ENCODE results near the gene RLBP1. TPM values are rescaled to one million over a fixed set of nuclear protein-coding genes. Genes with fewer than 3 reads are reported as not detected.

Gene RLBP1
- total and polyA plus RNA-seq, 2 experiments from 2014 or later = not detected

DNA sequence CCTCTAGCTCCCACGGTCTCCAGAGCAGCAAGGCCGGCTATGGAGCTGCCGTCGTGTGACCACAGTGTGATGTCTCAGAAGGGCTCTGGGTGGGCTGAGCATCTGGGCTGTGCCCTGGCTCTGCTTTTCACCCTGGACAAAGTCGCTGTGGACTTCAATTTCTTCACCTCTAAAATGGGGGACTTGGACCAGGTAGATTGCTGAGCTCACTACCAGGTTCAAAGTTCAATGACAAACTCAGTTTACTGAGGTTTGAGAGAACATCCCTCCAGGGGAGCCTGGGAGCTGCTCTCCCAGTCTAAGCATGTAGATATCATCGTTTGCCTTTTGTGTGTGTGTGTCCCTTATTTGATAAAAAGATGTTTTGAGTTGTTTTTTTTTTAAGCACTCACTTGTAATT is 25.1 kb downstream of the RLBP1 start:
- H3K4me1 Mint-ChIP-seq = peaks cover 53% of the 10 kb centered on the region
- Histone ChIP-seq H3K4me3 (no peak overlapping the region), H3K27ac (ENCODE audit: low read depth) (no peak overlapping the region)

More for the DNA sequence above, 25.1 kb downstream of the RLBP1 start:
- H3K4me2 ChIP-seq = no peak overlapping the region
- Mint-ChIP-seq H3K4me3 (no peak overlapping the region), H3K27ac (no peak overlapping the region), H3K9me3 (no peaks in the 10 kb centered on the region), H3K27me3 (ENCODE audit: insufficient read depth, low read depth, poor library complexity) (no peaks in the 10 kb centered on the region), H3K36me3 (ENCODE audit: low read depth) (peaks cover 10% of the 10 kb centered on the region; the same call in 2 of the 3 replicates)
- no peaks in the 10 kb centered on the region for H3K9me2 ChIP-seq (ENCODE audit: insufficient read depth)
- no peaks in the 10 kb centered on the region for H3K36me3 ChIP-seq (ENCODE audit: insufficient read depth)
- H3K27me3 ChIP-seq (ENCODE audit: insufficient read depth) = no peaks in the 10 kb centered on the region
- H3K79me2 ChIP-seq (replicated peaks; ENCODE audit: insufficient read depth) = no peaks in the 10 kb centered on the region
- H3K4me1 ChIP-seq (ENCODE audit: insufficient read depth) = peaks cover 32% of the 10 kb centered on the region
- TF ChIP-seq NANOG (IDR thresholded peaks at IDR 0.05; ENCODE audit: borderline replicate concordance) (no peak), POLR2AphosphoS5 (IDR thresholded peaks at IDR 0.05; ENCODE audit: low read depth) (no peak), ZNF114 (CRISPR knock-in tag; IDR thresholded peaks at IDR 0.05) (no peak), EZH2phosphoT487 (IDR thresholded peaks at IDR 0.05; ENCODE audit: unreplicated experiment) (no peak), ZNF331 (CRISPR knock-in tag; IDR thresholded peaks at IDR 0.05; ENCODE audit: low read depth) (no peak), EZH2 (IDR thresholded peaks at IDR 0.05; ENCODE audit: low read depth, unreplicated experiment) (no peak), CREB1 (CRISPR knock-in tag; IDR thresholded peaks at IDR 0.05; ENCODE audit: low read depth) (no peak), JUNB (IDR thresholded peaks at IDR 0.05; ENCODE audit: unreplicated experiment) (no peak), STAT1 (IDR thresholded peaks at IDR 0.05; ENCODE audit: unreplicated experiment) (no peak)
- TF ChIP-seq, protein P1, sequence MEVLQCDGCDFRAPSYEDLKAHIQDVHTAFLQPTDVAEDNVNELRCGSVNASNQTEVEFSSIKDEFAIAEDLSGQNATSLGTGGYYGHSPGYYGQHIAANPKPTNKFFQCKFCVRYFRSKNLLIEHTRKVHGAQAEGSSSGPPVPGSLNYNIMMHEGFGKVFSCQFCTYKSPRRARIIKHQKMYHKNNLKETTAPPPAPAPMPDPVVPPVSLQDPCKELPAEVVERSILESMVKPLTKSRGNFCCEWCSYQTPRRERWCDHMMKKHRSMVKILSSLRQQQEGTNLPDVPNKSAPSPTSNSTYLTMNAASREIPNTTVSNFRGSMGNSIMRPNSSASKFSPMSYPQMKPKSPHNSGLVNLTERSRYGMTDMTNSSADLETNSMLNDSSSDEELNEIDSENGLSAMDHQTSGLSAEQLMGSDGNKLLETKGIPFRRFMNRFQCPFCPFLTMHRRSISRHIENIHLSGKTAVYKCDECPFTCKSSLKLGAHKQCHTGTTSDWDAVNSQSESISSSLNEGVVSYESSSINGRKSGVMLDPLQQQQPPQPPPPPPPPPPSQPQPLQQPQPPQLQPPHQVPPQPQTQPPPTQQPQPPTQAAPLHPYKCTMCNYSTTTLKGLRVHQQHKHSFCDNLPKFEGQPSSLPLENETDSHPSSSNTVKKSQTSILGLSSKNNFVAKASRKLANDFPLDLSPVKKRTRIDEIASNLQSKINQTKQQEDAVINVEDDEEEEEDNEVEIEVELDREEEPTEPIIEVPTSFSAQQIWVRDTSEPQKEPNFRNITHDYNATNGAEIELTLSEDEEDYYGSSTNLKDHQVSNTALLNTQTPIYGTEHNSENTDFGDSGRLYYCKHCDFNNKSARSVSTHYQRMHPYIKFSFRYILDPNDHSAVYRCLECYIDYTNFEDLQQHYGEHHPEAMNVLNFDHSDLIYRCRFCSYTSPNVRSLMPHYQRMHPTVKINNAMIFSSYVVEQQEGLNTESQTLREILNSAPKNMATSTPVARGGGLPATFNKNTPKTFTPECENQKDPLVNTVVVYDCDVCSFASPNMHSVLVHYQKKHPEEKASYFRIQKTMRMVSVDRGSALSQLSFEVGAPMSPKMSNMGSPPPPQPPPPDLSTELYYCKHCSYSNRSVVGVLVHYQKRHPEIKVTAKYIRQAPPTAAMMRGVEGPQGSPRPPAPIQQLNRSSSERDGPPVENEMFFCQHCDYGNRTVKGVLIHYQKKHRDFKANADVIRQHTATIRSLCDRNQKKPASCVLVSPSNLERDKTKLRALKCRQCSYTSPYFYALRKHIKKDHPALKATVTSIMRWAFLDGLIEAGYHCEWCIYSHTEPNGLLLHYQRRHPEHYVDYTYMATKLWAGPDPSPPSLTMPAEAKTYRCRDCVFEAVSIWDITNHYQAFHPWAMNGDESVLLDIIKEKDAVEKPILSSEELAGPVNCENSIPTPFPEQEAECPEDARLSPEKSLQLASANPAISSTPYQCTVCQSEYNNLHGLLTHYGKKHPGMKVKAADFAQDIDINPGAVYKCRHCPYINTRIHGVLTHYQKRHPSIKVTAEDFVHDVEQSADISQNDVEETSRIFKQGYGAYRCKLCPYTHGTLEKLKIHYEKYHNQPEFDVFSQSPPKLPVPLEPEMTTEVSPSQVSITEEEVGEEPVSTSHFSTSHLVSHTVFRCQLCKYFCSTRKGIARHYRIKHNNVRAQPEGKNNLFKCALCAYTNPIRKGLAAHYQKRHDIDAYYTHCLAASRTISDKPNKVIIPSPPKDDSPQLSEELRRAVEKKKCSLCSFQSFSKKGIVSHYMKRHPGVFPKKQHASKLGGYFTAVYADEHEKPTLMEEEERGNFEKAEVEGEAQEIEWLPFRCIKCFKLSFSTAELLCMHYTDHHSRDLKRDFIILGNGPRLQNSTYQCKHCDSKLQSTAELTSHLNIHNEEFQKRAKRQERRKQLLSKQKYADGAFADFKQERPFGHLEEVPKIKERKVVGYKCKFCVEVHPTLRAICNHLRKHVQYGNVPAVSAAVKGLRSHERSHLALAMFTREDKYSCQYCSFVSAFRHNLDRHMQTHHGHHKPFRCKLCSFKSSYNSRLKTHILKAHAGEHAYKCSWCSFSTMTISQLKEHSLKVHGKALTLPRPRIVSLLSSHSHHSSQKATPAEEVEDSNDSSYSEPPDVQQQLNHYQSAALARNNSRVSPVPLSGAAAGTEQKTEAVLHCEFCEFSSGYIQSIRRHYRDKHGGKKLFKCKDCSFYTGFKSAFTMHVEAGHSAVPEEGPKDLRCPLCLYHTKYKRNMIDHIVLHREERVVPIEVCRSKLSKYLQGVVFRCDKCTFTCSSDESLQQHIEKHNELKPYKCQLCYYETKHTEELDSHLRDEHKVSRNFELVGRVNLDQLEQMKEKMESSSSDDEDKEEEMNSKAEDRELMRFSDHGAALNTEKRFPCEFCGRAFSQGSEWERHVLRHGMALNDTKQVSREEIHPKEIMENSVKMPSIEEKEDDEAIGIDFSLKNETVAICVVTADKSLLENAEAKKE (CRISPR knock-in tag; IDR thresholded peaks at IDR 0.05) = no peak
- TF ChIP-seq, protein P2, sequence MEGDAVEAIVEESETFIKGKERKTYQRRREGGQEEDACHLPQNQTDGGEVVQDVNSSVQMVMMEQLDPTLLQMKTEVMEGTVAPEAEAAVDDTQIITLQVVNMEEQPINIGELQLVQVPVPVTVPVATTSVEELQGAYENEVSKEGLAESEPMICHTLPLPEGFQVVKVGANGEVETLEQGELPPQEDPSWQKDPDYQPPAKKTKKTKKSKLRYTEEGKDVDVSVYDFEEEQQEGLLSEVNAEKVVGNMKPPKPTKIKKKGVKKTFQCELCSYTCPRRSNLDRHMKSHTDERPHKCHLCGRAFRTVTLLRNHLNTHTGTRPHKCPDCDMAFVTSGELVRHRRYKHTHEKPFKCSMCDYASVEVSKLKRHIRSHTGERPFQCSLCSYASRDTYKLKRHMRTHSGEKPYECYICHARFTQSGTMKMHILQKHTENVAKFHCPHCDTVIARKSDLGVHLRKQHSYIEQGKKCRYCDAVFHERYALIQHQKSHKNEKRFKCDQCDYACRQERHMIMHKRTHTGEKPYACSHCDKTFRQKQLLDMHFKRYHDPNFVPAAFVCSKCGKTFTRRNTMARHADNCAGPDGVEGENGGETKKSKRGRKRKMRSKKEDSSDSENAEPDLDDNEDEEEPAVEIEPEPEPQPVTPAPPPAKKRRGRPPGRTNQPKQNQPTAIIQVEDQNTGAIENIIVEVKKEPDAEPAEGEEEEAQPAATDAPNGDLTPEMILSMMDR (conservative IDR thresholded peaks at IDR 0.05; ENCODE audit: low read depth in 2 of 2) = no peak
- TF ChIP-seq, protein P3, sequence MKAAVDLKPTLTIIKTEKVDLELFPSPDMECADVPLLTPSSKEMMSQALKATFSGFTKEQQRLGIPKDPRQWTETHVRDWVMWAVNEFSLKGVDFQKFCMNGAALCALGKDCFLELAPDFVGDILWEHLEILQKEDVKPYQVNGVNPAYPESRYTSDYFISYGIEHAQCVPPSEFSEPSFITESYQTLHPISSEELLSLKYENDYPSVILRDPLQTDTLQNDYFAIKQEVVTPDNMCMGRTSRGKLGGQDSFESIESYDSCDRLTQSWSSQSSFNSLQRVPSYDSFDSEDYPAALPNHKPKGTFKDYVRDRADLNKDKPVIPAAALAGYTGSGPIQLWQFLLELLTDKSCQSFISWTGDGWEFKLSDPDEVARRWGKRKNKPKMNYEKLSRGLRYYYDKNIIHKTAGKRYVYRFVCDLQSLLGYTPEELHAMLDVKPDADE (IDR thresholded peaks at IDR 0.05) = no peak
- TF ChIP-seq, protein P4, sequence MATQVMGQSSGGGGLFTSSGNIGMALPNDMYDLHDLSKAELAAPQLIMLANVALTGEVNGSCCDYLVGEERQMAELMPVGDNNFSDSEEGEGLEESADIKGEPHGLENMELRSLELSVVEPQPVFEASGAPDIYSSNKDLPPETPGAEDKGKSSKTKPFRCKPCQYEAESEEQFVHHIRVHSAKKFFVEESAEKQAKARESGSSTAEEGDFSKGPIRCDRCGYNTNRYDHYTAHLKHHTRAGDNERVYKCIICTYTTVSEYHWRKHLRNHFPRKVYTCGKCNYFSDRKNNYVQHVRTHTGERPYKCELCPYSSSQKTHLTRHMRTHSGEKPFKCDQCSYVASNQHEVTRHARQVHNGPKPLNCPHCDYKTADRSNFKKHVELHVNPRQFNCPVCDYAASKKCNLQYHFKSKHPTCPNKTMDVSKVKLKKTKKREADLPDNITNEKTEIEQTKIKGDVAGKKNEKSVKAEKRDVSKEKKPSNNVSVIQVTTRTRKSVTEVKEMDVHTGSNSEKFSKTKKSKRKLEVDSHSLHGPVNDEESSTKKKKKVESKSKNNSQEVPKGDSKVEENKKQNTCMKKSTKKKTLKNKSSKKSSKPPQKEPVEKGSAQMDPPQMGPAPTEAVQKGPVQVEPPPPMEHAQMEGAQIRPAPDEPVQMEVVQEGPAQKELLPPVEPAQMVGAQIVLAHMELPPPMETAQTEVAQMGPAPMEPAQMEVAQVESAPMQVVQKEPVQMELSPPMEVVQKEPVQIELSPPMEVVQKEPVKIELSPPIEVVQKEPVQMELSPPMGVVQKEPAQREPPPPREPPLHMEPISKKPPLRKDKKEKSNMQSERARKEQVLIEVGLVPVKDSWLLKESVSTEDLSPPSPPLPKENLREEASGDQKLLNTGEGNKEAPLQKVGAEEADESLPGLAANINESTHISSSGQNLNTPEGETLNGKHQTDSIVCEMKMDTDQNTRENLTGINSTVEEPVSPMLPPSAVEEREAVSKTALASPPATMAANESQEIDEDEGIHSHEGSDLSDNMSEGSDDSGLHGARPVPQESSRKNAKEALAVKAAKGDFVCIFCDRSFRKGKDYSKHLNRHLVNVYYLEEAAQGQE (IDR thresholded peaks at IDR 0.05; ENCODE audit: unreplicated experiment) = no peak
- ATAC-seq (no peak), DNase-seq (ENCODE audit: low spot score) (no peak)
- no peaks in the 10 kb centered on the region for H4K20me1 ChIP-seq (replicated peaks; ENCODE audit: insufficient read depth)
- no peaks in the 10 kb centered on the region for H3F3A ChIP-seq (replicated peaks; ENCODE audit: low read depth)
- H2AFZ ChIP-seq = no peak overlapping the region
